ENCODE results near the gene SKIC8. TPM values are rescaled to one million over a fixed set of nuclear protein-coding genes. Genes with fewer than 3 reads are reported as not detected.
A peak's percentile ranks its signal among the peaks of the same experiment; 100 is the strongest.
"Not testable (repeated sequence)": the region's sequence is repeated elsewhere in the genome, so short reads cannot be mapped to it uniquely, and the experiment has no call there.

SKIC8 gene
- total RNA-seq, 1 donor from 2014 or later: 62.5 TPM

DNA sequence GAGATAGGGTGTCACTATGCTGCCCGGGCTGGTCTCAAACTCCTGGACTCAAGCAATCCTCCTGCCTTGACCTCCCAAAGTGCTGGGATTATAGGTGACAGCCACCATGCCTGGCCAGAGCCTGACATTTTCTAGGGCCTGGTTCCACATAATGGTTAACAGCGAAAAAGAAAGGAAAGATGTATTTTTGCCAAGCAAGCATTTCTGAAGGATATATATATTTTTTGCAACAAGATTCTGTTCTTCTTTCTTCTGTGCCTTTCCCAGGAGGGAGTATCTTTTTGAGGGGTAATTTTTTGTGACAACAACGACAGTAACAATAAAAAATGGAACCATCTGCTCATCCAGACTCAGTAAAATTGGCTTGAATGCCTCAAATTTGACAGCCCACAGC, 43.4 kb downstream of the SKIC8 start:
- no peak for DNase-seq (ENCODE audit: low read depth in 2 of 2)

DNA sequence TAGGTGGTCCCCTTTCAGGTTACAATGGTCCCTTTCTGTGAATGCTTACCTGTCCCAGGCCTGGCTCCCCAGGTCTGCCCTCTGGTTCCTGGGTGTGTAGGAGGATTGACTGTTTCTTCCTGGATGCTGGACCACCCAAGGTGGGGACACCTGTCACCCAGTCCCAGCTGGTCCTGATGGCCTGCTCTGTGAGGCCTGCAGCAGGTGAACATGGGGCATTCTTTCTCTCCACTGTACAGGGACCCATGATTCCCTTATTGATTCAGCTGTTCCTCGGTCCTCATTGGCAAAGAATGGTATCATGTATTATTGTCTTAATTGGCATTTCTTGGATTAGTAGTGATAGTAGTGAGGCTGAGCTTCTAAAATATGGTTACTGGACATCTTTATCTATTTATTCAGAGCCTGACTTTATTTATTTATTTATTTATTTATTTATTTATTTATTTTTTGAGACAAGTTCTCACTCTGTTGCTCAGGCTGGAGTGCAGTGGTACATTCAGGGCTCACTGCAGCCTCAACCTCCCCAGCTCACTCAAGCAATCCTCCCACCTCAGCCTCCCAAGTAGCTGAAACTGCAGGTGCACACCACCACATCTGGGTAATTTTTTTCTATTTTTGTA, 43.9 kb downstream of the SKIC8 start:
- DNase-seq (ENCODE audit: low read depth in 2 of 2): no peak

DNA sequence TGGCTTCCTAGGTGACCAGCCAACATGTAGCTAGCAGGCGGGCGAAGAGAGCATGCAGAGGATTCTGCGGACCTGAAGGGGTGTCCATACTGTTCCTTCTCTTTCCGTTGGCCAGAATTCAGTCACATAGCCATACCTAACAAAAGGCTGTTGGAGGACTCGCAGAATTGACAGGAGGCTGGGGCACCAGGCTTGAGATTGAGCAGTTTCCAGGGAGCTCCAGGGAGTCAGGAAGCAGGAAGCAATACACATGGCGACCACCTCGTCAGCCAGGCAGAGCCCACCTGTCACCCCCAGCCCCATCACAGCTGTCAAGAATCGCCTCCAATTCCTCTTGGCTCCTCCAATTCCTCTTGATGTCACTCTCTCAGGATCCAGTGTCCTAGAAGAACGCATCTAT, 48.3 kb downstream of the SKIC8 start:
- no peak for DNase-seq (ENCODE audit: low read depth in 2 of 2)

DNA sequence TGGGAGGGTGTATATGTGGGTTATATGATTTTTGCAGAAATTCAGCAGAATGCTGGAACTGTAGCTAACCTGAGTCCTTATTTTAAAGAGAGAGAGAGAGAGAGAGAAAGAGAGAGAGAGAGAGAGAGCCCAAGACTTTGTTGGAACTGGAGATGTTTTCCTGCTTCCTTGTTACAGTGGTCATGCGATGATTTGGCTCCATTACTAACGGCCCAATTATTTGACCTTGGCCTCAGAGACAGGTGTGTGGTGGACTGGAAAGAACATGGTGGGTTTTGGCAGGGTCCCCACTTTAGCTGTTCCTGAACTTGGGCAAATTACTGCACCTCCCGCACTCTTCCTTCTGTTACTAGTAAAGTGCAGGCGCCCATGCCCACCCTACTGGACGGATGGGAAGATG, 50.3 kb downstream of the SKIC8 start:
- no peak for DNase-seq (ENCODE audit: low read depth in 2 of 2)

DNA sequence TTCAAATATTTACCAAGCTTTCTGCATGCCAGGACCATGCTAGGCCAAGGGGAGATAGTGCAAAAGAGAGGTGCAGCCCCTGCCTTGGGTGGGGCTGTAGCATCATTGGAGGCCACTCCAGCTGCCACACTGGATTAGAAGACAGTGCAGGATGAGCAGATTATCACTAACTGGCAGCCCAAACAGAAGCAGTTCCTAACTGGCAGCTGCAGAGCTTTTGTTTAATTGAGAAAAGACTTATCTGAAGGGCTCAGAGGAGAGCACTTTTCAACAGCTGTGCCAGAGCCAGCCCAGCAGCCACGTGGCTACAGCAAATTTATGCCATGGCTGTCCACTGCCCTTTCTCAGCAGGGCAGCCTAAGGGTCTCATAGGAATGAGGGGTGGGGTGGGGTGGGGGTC, 51.5 kb downstream of the SKIC8 start:
- no peak for DNase-seq (ENCODE audit: low read depth in 2 of 2)

DNA sequence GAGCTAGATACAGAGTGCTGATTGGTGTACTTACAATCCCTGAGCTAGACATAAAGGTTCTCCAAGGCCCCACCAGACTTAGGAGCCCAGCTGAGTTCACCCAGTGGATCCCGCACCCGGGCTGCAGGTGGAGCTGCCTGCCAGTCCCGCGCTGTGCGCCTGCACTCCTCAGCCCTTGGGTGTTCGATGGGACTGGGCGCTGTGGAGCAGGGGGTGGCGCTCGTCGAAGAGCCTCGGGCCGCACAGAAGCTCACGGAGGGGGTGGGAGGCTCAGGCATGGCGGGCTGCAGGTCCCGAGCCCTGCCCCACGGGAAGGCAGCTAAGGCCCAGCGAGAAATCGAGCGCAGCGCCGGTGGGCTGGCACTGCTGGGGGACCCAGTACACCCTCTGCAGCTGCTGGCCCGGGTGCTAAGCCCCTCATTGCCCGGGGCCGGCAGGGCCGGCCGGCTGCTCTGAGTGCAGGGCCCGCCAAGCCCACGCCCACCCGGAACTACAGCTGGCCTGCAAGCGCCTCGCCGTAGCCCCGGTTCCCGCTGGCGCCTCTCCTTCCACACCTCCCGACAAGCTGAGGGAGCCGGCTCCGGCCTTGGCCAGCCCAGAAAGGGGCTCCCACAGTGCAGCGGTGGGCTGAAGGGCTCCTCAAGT, 53.3 kb downstream of the SKIC8 start:
- DNase-seq (ENCODE audit: low read depth in 2 of 2): not testable (repeated sequence)

DNA sequence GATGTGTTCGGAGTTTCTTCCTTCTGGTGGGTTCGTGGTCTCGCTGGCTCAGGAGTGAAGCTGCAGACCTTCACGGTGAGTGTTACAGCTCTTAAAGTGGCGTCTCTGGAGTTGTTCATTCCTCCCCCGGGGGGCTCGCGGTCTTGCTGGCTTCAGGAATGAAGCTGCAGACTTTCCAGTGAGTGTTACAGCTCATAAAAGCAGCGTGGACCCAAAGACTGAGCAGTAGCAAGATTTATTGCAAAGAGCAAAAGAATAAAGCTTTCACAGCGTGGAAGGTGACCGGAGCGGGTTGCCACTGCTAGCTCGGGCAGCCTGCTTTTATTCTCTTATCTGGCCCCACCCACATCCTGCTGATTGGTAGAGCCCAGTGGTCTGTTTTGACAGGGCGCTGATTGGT, 54.0 kb downstream of the SKIC8 start:
- DNase-seq (ENCODE audit: low read depth in 2 of 2): not testable (repeated sequence)

DNA sequence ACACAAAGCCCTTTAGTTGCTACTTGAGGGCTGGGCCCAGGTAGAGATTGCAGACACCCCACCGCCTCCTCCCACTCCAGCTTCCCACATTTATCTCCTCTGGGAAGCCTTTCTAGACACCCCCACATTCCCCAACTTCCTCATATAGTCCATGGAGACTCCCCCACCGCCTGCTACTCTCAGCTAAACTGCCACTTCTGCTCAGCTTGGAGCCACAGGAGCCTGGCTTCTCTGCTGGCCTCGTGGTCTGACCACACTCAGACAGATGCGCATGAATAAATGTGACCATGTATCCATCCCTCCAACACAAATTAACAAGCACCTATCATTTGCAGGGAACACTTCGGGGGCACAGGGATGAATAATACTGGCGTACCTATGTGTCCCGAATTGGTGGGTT, 54.5 kb downstream of the SKIC8 start:
- no peak for DNase-seq (ENCODE audit: low read depth in 2 of 2)

DNA sequence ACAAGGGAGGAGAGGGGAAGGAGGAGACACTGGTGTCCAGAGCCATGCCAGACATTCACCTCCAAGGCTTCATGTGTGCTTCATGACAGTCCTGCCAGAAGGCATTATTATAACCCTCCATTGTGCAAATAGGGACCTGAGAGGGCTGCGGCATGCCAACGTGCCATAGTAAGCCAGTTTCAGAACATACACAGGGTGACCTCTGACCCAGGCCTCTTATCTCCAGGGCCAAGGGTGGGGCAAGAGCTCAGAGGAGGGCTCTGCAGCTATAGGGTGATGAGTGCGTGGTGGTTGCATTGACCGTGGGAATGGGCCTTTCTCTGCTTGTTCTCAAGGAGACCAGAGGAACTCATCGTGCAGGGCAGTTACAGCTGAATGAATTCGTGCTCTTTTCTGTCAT, 55.3 kb downstream of the SKIC8 start:
- no peak for DNase-seq (ENCODE audit: low read depth in 2 of 2)

DNA sequence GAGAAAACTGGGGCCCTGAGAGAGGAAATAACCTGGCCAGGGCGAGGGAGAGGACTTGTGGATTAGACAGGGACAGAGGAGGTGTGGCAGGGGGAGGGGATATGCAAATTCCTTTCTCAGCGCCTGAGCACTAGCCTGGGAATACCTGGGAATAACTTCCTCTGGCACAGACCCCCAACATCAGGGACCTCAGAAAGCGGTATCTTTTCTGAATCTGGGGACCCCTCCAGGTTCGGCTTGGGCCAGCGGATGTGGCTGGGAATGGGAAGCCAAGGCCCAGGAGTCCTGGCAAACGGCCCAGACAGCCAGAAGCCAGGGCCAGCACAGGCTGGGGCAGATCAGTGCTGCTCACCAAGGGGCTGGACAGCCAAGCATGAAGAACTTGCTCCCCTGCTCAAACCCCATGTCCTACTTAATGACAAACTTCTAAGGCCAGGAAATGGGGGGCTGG, 55.9 kb downstream of the SKIC8 start:
- peak; percentile 19 to 64 for DNase-seq (ENCODE audit: low read depth in 2 of 2)

DNA sequence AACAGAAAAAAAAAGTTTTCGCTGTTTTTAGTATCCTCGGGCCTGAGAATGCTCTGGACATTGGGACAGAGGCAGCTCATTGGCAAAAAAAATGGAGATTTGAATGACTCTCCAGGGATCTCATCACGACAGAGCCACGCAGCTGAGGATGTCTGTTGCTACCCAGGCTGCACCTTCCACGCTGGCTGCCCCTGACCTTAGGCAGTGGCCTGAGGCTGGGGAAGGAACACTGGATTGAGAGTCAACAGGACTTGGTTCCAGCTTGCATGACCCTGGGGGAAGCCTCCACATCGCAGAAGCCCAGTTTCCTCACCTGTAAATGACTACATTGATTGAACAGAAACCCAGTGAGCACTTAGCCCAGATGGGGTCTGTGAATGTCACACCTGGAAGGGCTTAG, 56.4 kb downstream of the SKIC8 start:
- DNase-seq (ENCODE audit: low read depth in 2 of 2): no peak

DNA sequence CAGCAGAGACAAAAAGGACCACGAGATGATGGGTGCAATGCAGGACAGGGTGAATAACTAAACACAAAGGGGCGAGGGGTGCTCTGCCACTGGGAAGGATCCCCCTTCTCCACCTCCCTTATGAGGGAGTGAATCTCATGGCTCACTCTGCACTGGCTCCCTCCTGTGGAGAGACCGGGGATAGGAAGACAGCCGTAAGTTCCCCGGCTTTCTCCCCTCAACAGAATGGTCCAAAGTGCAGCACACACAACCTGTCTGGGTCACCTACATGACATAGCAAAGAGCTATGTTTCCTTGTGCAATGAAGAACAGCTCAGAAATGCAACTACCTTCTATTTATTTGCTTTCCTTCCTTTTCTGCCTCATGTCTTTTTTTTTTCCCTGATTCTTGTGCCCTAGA, 57.3 kb downstream of the SKIC8 start:
- peak; percentile 14 to 17 for DNase-seq (ENCODE audit: low read depth in 2 of 2)

DNA sequence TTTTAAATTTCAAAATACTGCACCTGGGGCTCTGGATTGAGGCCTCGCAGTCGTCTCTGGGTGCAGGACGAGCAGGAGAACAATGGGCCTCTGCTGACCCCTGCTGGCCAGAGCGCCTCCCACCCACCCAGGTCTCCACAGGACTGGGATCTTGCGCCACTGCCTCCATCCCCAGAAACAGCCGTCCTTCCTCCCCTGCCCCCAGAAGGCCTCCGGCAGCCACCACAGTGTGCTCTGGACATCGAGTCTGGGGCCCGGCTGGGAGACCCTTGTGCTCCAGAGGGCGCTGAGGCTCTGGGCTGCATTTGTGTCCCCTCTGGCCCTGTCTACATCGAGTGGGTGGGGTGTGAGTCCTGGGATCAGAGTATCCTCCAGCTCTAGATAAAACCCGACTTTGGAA, 58.4 kb downstream of the SKIC8 start:
- DNase-seq (ENCODE audit: low read depth in 2 of 2): peak; percentile 69 to 82

DNA sequence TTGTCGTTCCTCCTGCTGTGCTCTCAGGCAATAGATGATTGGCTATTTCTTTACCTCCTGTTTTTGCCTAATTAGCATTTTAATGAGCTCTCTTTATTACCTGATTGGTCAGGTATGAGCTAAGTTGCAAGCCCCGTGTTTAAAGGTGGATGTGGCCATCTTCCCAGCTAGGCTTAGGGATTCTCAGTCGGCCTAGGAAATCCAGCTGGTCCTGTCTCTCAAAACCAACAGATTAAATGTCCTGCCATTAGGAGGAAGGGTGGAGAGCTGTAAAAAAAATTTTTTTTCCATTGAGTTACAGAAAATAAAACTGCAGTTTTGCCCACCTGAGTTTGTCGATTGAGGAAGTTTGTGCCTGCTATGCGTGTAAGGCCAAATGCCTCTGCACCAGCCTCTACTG, 59.6 kb downstream of the SKIC8 start:
- no peak for DNase-seq (ENCODE audit: low read depth in 2 of 2)

DNA sequence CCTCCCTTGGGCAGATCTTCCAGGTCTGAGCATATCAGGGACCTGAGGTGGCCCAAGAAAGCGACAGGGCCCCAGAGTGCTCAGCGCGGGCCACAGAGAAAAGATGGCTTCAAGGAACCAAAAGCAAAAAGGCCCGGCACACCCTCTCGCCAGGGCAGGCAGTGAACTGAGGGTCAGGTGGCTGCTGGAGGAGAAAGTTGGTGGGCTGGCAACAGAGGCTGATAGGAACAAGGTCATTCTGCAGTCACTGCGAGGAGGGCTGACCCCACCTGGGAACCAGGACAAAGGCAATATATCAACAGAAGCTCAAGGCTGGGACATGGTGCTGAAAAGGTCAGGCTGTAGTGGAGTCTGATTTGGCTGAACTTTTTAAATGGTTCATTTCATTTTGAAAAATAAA, 62.3 kb downstream of the SKIC8 start:
- no peak for DNase-seq (ENCODE audit: low read depth in 2 of 2)

DNA sequence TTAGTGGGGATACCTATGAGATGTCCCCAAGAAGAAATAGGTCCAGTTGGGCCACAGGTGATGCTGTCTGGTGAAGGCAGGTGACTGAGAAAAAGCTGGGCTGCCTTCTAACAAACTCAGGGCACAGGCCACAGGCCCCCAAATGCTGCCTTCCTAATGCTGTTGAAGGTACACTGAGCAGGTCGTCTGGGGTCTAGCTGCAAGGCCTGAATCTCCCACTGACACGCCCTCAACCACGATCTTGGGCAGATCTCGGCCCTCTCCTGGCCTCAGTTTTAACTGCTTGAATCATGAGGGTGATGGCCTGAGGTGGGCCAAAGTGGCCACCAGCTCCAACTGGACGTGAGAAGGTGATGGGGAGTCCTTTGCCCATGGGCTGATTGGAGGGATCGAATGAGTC, 62.9 kb downstream of the SKIC8 start:
- no peak for DNase-seq (ENCODE audit: low read depth in 2 of 2)

DNA sequence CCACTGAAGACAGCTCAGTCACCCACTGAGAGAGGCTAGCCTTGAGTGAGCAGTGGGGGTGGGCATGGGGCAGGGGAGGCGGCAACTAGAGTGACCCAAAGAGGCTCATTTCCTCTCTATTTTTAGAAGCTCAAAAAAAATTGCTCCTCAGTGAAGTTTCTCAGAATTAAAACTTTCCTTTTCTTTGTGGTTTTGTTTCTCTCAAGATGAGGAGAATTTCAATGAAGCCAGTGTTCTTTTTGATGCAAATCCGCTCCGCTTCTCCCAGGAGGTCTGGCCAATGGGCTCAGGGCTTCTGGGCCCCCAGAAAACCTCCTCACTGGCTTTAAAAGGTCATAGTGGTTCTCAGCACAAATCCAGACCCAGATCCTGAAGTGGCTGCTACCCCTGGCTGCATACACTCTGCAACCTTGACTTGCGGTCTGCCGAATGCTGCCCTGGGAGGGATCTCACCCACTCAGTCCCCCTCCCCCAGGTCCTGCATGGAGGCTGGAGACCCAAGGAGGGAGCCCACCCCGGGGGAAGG, 64.8 kb downstream of the SKIC8 start, which contains the start of gene ACSBG1:
Gene ACSBG1 (minus strand): TSS at position 51 of the 526 bp plus-strand sequence. CDS start 64 bp downstream, outside the sequence.
- DNase-seq (ENCODE audit: low read depth in 2 of 2): no peak

DNA sequence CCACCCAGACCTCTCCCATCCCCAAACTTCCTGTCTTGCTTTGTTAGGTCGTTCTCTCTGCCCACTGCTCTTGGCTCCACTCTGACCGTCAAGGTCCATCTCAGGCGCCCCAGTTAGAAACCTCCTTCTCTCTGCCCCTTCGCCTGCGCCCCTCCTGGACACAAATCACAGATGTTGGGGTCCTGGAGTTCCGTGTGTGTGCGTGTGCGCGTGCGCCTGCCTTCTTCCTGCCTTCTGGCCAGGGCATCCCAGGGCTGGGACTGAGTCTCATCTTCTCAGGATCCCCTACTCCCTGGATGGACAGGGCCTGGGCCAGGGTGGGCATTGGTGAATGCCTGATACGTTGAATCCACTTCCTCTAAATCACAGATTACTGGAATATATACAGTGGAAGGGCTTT, 65.9 kb downstream of the SKIC8 start:
- no peak for DNase-seq (ENCODE audit: low read depth in 2 of 2)

Other genes with a start within 250 kb of the SKIC8 start
- gene TBC1D2B, start 221.9 kb downstream of the SKIC8 start, total RNA-seq: 24.2 and 29.4 TPM in 2 replicates
- gene SH2D7, start 207.0 kb downstream of the SKIC8 start, total RNA-seq: not detected in 2 replicates
- gene CIB2, start 168.2 kb downstream of the SKIC8 start, total RNA-seq: 2.2 and 2.8 TPM in 2 replicates
- gene IDH3A, start 150.2 kb downstream of the SKIC8 start, total RNA-seq: 12.9 and 20.8 TPM in 2 replicates
- gene ACSBG1, start 65.0 kb downstream of the SKIC8 start, total RNA-seq: not detected in 2 replicates
- 1.1 and 1.6 TPM in 2 replicates for gene DNAJA4, start 35.0 kb downstream of the SKIC8 start, total RNA-seq
- gene CRABP1, start 40.7 kb upstream of the SKIC8 start, total RNA-seq: not detected in 2 replicates
- gene IREB2, start 138.6 kb upstream of the SKIC8 start, total RNA-seq: 22.9 and 28.8 TPM in 2 replicates
- 0.60 and 1.1 TPM in 2 replicates for gene HYKK, start 208.0 kb upstream of the SKIC8 start, total RNA-seq
- 124 and 180 TPM in 2 replicates for gene PSMA4, start 240.8 kb upstream of the SKIC8 start, total RNA-seq

Data from lung microvascular endothelial cell (primary cell).